Measurements from ENCODE around the gene FAM168A.
"Not testable (repeated sequence)": the region's sequence is repeated elsewhere in the genome, so short reads cannot be mapped to it uniquely, and the experiment has no call there.

FAM168A gene

GRCh38 chr11:73590991-73591390 lies 6.9 kb downstream of the FAM168A start:
- no peak for DNase-seq (ENCODE audit: low read depth)
- TF ChIP-seq MYC (IDR thresholded peaks at IDR 0.05; ENCODE audit: low read depth, low read length), result no peak
- no peak overlapping the region for H3K4me3 ChIP-seq (ENCODE audit: low read depth, low read length)

- TF ChIP-seq MYC (IDR thresholded peaks at IDR 0.05; ENCODE audit: low read depth, low read length), result no peak
- TF ChIP-seq POLR2A (IDR thresholded peaks at IDR 0.05; ENCODE audit: extremely low read depth, insufficient read length), result no peak
- TF ChIP-seq MAX (IDR thresholded peaks at IDR 0.05; ENCODE audit: low read depth, low read length), result no peak
- TF ChIP-seq CTCF (IDR thresholded peaks at IDR 0.05; ENCODE audit: low read depth, low read length), result no peak
- no peak for DNase-seq (ENCODE audit: low read depth)
- H3K4me3 ChIP-seq (ENCODE audit: low read depth, low read length), result no peak overlapping the region
These were observed 11.1 kb downstream of the FAM168A start for GRCh38 chr11:73586791-73587190.

GRCh38 chr11:73585834-73586575 lies 11.9 kb downstream of the FAM168A start:
- no peak for DNase-seq (ENCODE audit: low read depth)
- H3K4me3 ChIP-seq (ENCODE audit: low read depth, low read length), result no peak overlapping the region
- TF ChIP-seq CTCF (IDR thresholded peaks at IDR 0.05; ENCODE audit: low read depth, low read length), result no peak

GRCh38 chr11:73584831-73585230 lies 13.1 kb downstream of the FAM168A start:
- TF ChIP-seq POLR2A (IDR thresholded peaks at IDR 0.05; ENCODE audit: extremely low read depth, insufficient read length) (no peak), CTCF (IDR thresholded peaks at IDR 0.05; ENCODE audit: low read depth, low read length) (no peak), MAX (IDR thresholded peaks at IDR 0.05; ENCODE audit: low read depth, low read length) (no peak), MYC (IDR thresholded peaks at IDR 0.05; ENCODE audit: low read depth, low read length) (no peak)
- DNase-seq (ENCODE audit: low read depth), result no peak

GRCh38 chr11:73582653-73583052 lies 15.3 kb downstream of the FAM168A start:
- H3K4me3 ChIP-seq (ENCODE audit: low read depth, low read length), result no peak overlapping the region
- no peak for DNase-seq (ENCODE audit: low read depth)
- no peak for TF ChIP-seq POLR2A (IDR thresholded peaks at IDR 0.05; ENCODE audit: extremely low read depth, insufficient read length)
- no peak for TF ChIP-seq MAX (IDR thresholded peaks at IDR 0.05; ENCODE audit: low read depth, low read length)
- no peak for TF ChIP-seq MYC (IDR thresholded peaks at IDR 0.05; ENCODE audit: low read depth, low read length)
- no peak for TF ChIP-seq CTCF (IDR thresholded peaks at IDR 0.05; ENCODE audit: low read depth, low read length)

More at GRCh38 chr11:73584831-73585230, 13.1 kb downstream of the FAM168A start:
- H3K4me3 ChIP-seq (ENCODE audit: low read depth, low read length), result no peak overlapping the region

GRCh38 chr11:73580749-73581148 lies 17.2 kb downstream of the FAM168A start:
- DNase-seq (ENCODE audit: low read depth), result not testable (repeated sequence)

GRCh38 chr11:73579641-73580434 lies 18.1 kb downstream of the FAM168A start:
- DNase-seq (ENCODE audit: low read depth), result no peak
- no peak overlapping the region for H3K4me3 ChIP-seq (ENCODE audit: low read depth, low read length)
- TF ChIP-seq CTCF (IDR thresholded peaks at IDR 0.05; ENCODE audit: low read depth, low read length) (no peak), POLR2A (IDR thresholded peaks at IDR 0.05; ENCODE audit: extremely low read depth, insufficient read length) (no peak), MAX (IDR thresholded peaks at IDR 0.05; ENCODE audit: low read depth, low read length) (no peak)

More at GRCh38 chr11:73580749-73581148, 17.2 kb downstream of the FAM168A start:
- not testable (repeated sequence) for H3K4me3 ChIP-seq (ENCODE audit: low read depth, low read length)
